ENCODE data around the gene ASMT.
"Not testable (repeated sequence)": the region's sequence is repeated elsewhere in the genome, so short reads cannot be mapped to it uniquely, and the experiment has no call there.

DNA sequence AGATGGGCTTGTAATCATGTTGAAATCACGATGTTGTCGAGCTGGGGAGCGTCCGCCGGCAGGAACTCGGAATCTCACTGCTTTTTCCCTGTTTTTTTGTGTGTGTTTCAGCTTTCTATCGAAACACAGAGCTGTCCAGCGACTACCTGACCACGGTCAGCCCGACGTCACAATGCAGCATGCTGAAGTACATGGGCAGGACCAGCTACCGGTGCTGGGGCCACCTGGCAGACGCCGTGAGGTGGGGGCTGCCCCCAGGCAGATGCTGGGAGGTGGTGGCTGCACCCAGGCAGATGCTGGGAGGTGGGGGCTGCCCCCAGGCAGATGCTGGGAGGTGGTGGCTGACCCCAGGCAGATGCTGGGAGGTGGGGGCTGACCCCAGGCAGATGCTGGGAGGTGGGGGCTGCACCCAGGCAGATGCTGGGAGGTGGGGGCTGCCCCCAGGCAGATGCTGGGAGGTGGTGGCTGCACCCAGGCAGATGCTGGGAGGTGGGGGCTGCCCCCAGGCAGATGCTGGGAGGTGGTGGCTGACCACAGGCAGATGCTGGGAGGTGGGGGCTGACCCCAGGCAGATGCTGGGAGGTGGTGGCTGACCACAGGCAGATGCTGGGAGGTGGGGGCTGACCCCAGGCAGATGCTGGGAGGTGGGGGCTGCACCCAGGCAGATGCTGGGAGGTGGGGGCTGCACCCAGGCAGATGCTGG, 9.4 kb downstream of the ASMT start:
- TF ChIP-seq, protein P1, sequence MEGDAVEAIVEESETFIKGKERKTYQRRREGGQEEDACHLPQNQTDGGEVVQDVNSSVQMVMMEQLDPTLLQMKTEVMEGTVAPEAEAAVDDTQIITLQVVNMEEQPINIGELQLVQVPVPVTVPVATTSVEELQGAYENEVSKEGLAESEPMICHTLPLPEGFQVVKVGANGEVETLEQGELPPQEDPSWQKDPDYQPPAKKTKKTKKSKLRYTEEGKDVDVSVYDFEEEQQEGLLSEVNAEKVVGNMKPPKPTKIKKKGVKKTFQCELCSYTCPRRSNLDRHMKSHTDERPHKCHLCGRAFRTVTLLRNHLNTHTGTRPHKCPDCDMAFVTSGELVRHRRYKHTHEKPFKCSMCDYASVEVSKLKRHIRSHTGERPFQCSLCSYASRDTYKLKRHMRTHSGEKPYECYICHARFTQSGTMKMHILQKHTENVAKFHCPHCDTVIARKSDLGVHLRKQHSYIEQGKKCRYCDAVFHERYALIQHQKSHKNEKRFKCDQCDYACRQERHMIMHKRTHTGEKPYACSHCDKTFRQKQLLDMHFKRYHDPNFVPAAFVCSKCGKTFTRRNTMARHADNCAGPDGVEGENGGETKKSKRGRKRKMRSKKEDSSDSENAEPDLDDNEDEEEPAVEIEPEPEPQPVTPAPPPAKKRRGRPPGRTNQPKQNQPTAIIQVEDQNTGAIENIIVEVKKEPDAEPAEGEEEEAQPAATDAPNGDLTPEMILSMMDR (IDR thresholded peaks at IDR 0.05; ENCODE audit: insufficient read depth, low read length, poor library complexity, severe bottlenecking): not testable (repeated sequence)
- TF ChIP-seq EZH2phosphoT487 (conservative IDR thresholded peaks at IDR 0.05; ENCODE audit: low read length): not testable (repeated sequence)
